Karpas-422 (cell line): Measurements from ENCODE around the gene COL5A3. TPM values are rescaled to one million over a fixed set of nuclear protein-coding genes. Genes with fewer than 3 reads are reported as not detected.

ENCODE experiments used
- DNase-seq: peaks from one replicate; pipeline ENCODE4 v3.0.0-alpha.2; 2015
- H2AFZ ChIP-seq: fragments of 200-600 bp; sonication (generic); 2 replicates; pipeline ENCODE4 v1.6.1; 2014; ENCODE audit warnings: antibody characterized with exemption, low read length, mixed read lengths
- H3K27ac ChIP-seq: fragments of 200-600 bp; sonication (generic); 2 replicates; pipeline ENCODE4 v1.5.1; 2014; ENCODE audit warnings: mild to moderate bottlenecking, low read length, moderate library complexity
- H3K27me3 ChIP-seq: fragments of 200-600 bp; sonication (generic); 2 replicates; pipeline ENCODE4 v1.6.1; 2014; ENCODE audit warnings: low read length, mixed read lengths
- H3K36me3 ChIP-seq: fragments of 200-600 bp; sonication (generic); 2 replicates; pipeline ENCODE4 v1.6.1; 2014; ENCODE audit warnings: low read length, mixed read lengths; ENCODE audit not compliant: insufficient read depth
- H3K4me1 ChIP-seq: fragments of 200-600 bp; sonication (generic); 2 replicates; pipeline ENCODE4 v1.6.1; 2014; ENCODE audit warnings: mild to moderate bottlenecking, low read length, mixed read lengths
- H3K4me2 ChIP-seq: fragments of 200-600 bp; sonication (generic); 2 replicates; pipeline ENCODE4 v1.6.1; 2014; ENCODE audit warnings: low read length, low read depth, mild to moderate bottlenecking; ENCODE audit not compliant: poor library complexity, severe bottlenecking
- H3K4me3 ChIP-seq: fragments of 200-600 bp; sonication (generic); 2 replicates; pipeline ENCODE4 v1.5.1; 2014; ENCODE audit warnings: mild to moderate bottlenecking, antibody characterized with exemption, low read length, mixed read lengths
- H3K79me2 ChIP-seq: fragments of 200-600 bp; sonication (generic); 2 replicates; pipeline ENCODE4 v1.6.1; 2014; ENCODE audit warnings: mild to moderate bottlenecking, low read length, mixed read lengths
- H3K9ac ChIP-seq: fragments of 200-600 bp; sonication (generic); 2 replicates; pipeline ENCODE4 v1.6.0; 2014; ENCODE audit warnings: low read length
- H3K9me2 ChIP-seq: fragments of 200-600 bp; sonication (generic), shearing (Covaris generic); replicated peaks from 2 replicates; pipeline ENCODE4 v1.6.0; 2014; ENCODE audit warnings: mild to moderate bottlenecking, low read length, moderate library complexity; ENCODE audit not compliant: insufficient read depth
- H3K9me3 ChIP-seq: fragments of 300-700, 200-600 bp; sonication (generic); 2 replicates; pipeline ENCODE4 v1.6.1; 2014; ENCODE audit warnings: low read length, mixed read lengths
- H4K20me1 ChIP-seq: fragments of 200-600 bp; sonication (generic); 2 replicates; pipeline ENCODE4 v1.6.1; 2014; ENCODE audit warnings: mild to moderate bottlenecking, antibody characterized with exemption, low read length, low read depth; ENCODE audit not compliant: insufficient read depth
- total RNA-seq: library from RNA; depleted of rRNA; stranded (reverse); fragments of >200 nt; shearing (Covaris generic); gene quantifications from 2 replicates; pipeline ENCODE4 v1.2.3, GENCODE V29; 2014; ENCODE audit warnings: low replicate concordance; rRNA removed

The COL5A3 gene
- total RNA-seq = not detected in 2 replicates

DNA sequence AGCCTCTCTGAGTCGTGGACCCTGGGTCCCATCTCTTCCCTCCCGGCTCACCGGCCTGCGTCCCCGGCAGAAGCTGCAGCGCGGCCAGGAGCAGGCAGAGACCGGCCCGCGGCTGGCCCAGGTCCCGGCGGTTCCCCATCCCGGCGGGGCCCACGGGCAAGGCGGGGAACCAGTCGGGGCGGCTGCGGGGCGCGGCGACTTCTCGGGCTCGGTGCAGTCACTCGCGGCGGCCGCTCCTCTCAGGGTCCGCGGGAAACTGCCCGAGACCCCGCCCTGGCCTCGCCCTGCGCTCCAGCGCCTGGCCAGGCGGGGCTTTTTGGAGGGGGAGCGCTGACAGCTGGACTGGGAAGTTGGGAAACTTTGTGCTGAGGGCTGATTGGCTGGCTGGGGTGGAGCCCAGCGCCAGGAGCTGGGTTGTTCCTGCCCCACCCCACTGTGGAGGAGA is at the start of gene COL5A3:
Gene COL5A3 (minus strand): TSS at position 258 of the 445 bp plus-strand sequence. CDS start 119 bp downstream, at position 139.
- Histone ChIP-seq H3K27ac (no peak within 1 kb of the TSS), H2AFZ (no peak within 1 kb of the TSS), H3K36me3 (no peaks in the 10 kb centered on the region), H3K27me3 (no peaks in the 10 kb centered on the region), H3K4me2 (no peak within 1 kb of the TSS), H3K9me3 (no peaks in the 10 kb centered on the region), H3K79me2 (no peaks in the 10 kb centered on the region), H3K4me3 (no peak within 1 kb of the TSS), H4K20me1 (no peaks in the 10 kb centered on the region), H3K9ac (no peak within 1 kb of the TSS), H3K4me1 (peaks cover 4% of the 10 kb centered on the region), H3K9me2 (no peaks in the 10 kb centered on the region)
- no peak for DNase-seq

DNA sequence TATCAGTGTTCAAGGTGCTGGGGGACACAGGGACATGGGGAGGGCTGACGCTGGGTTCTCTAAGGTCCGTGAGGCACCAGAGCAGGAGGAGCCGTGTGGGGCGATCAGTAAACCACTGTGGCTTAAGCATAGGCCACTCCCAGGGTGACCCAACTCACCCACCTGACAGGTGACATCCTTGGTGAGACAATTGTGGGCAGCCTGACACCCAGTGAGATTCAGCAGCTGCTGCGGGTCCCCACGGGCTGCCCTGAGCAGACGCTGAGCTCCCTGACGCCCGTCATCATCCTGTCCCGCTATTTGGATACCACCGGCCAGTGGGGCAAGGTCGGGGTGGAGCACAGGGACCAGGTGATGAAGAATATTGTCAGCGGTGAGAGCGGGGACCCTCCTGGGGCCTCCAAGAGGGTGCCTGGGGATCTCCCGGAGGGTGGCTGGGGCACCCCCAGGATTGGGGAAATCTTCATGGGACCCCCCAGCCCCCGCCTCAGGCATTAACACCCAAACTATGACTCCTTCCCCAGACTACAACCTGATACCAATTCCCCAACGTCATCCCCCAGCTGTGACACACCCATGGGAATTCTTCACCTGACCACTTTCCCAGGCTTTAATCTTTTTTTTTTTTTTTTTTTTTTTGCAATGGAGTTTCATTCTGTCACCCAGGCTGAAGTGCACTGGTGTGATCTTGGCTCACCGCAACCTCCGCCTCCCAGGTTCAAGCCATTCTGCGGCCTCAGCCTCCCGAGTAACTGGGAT is 42.5 kb upstream of the COL5A3 start:
- Histone ChIP-seq H3K27ac (no peak overlapping the region), H4K20me1 (no peaks in the 10 kb centered on the region), H3K79me2 (no peaks in the 10 kb centered on the region), H3K9me2 (no peaks in the 10 kb centered on the region), H3K4me3 (no peak overlapping the region), H3K4me2 (no peak overlapping the region), H2AFZ (no peak overlapping the region), H3K27me3 (no peaks in the 10 kb centered on the region), H3K9ac (no peak overlapping the region), H3K36me3 (no peaks in the 10 kb centered on the region), H3K4me1 (no peaks in the 10 kb centered on the region), H3K9me3 (no peaks in the 10 kb centered on the region)
- no peak for DNase-seq

DNA sequence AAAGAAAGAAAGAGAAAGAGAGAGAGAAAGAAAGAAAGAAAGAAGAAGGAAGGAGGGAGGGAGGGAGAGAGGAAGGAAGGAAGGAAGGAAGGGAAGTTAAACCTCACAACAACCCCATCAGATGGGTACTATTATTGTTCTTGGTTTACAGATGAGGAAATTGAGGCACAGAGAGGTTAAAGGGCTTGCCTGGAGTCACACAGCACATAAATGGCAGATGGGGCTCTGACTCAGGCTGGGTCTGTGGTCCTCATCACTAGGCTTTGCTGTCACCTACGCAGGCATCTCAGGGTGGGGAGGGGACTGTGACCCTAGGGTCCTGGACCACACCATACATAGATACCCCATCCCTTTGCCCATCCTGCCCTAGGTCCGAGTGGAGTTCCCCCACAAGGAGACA is 39.3 kb upstream of the COL5A3 start:
- Histone ChIP-seq H3K4me2 (no peak overlapping the region), H3K4me3 (no peak overlapping the region), H3K27me3 (no peaks in the 10 kb centered on the region), H2AFZ (no peak overlapping the region), H3K9me2 (no peaks in the 10 kb centered on the region), H4K20me1 (no peaks in the 10 kb centered on the region), H3K27ac (no peak overlapping the region), H3K79me2 (no peaks in the 10 kb centered on the region), H3K4me1 (no peaks in the 10 kb centered on the region), H3K36me3 (no peaks in the 10 kb centered on the region), H3K9me3 (no peaks in the 10 kb centered on the region), H3K9ac (no peak overlapping the region)
- DNase-seq = no peak

DNA sequence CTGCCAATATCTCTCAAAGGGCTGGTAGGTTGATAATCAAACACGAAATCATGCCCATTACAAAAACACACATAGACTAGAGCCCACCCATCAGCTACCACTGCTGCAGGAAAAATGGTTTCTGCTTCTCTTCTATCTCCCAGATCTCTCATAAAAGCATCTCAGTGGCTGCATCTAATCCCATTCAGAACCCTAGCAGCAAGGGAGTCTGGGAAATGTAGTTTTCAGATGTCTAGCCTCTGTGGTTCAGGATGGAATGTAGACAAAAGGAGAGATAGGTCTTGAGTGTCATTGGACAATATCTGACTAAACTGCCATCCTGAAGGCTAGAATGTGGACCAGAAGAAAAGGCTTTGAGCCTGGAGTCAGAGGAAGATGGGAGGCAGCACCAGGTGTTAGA is 35.1 kb upstream of the COL5A3 start:
- no peaks in the 10 kb centered on the region for H3K79me2 ChIP-seq
- H3K9ac ChIP-seq = no peak overlapping the region
- H3K36me3 ChIP-seq = no peaks in the 10 kb centered on the region
- no peaks in the 10 kb centered on the region; the same call in 1 of the 2 replicates for H3K9me2 ChIP-seq
- H3K4me3 ChIP-seq = no peak overlapping the region
- H4K20me1 ChIP-seq = no peaks in the 10 kb centered on the region
- H3K4me1 ChIP-seq = peaks cover 2% of the 10 kb centered on the region; the same call in 1 of the 2 replicates
- no peaks in the 10 kb centered on the region for H3K9me3 ChIP-seq
- no peaks in the 10 kb centered on the region for H3K27me3 ChIP-seq
- H3K4me2 ChIP-seq = no peak overlapping the region
- no peak overlapping the region for H2AFZ ChIP-seq
- peak; percentile 57 for DNase-seq
- no peak overlapping the region for H3K27ac ChIP-seq

DNA sequence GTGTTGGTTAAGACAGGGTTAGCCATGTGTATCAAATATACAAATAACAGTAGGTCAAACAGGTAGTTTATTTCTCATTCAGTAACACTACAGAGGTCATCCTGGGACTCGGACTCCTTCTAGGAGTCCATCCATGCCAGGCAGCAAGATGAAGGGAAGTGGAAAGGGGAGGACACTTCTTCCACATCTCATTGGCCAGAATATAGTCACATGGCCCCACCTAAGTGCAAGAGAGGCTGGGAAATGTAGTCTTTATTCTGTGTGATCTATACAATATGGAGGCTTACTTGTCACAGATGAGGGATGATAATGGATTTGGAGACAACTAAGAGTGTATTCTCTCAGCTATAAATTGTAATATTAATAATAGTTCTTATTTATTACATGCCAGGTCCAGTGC is 34.1 kb upstream of the COL5A3 start:
- H3K36me3 ChIP-seq = no peaks in the 10 kb centered on the region
- no peak overlapping the region for H3K4me3 ChIP-seq
- no peak overlapping the region for H3K9ac ChIP-seq
- DNase-seq = peak; percentile 73
- no peaks in the 10 kb centered on the region for H3K9me3 ChIP-seq
- H3K9me2 ChIP-seq = no peaks in the 10 kb centered on the region; the same call in 1 of the 2 replicates
- H2AFZ ChIP-seq = no peak overlapping the region
- no peak overlapping the region for H3K27ac ChIP-seq
- H3K27me3 ChIP-seq = no peaks in the 10 kb centered on the region
- H4K20me1 ChIP-seq = no peaks in the 10 kb centered on the region
- peaks cover 2% of the 10 kb centered on the region; the same call in 1 of the 2 replicates for H3K4me1 ChIP-seq
- H3K4me2 ChIP-seq = no peak overlapping the region
- H3K79me2 ChIP-seq = no peaks in the 10 kb centered on the region

DNA sequence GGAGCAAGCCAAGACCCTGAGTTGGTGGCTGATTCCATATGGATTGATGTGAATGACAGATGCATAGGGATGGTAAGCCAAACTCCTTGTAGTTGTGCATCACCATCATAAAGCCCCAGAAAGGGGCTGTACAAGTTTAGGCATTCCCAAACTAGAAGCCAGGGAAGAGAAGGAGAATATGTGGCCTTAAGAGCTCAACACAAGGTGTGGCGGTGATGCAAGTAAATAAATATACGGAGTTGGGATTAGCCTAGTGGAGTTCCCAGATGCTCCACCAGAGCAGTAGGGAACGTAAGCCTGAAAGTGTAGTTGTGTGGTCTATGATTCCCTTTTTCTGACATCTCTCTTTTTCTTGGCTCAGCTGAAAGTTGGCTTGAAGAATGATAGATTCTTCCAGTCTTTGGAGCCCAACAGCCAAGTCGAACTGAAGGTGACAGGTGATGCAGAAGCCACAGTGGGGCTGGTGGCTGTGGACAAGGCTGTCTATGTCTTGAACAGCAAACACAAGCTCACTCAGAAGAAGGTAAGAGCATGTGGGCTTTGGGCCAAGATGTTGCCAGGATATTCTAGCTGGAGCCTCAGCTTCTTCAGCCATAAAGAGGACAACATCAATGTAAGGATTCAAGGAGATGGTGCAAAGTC is 33.1 kb upstream of the COL5A3 start:
- H3K36me3 ChIP-seq = no peaks in the 10 kb centered on the region
- H3K4me1 ChIP-seq = peaks cover 2% of the 10 kb centered on the region; the same call in 1 of the 2 replicates
- H3K27me3 ChIP-seq = no peaks in the 10 kb centered on the region
- no peak overlapping the region for H3K27ac ChIP-seq
- no peak overlapping the region for H3K4me3 ChIP-seq
- no peaks in the 10 kb centered on the region; the same call in 1 of the 2 replicates for H3K9me2 ChIP-seq
- no peak overlapping the region for H3K4me2 ChIP-seq
- no peak overlapping the region for H3K9ac ChIP-seq
- H3K9me3 ChIP-seq = no peaks in the 10 kb centered on the region
- H4K20me1 ChIP-seq = no peaks in the 10 kb centered on the region
- no peak overlapping the region for H2AFZ ChIP-seq
- H3K79me2 ChIP-seq = no peaks in the 10 kb centered on the region
- DNase-seq = no peak

GRCh38 chr19:10037809-10038208 is 27.5 kb upstream of the COL5A3 start:
- H4K20me1 ChIP-seq = no peaks in the 10 kb centered on the region
- no peaks in the 10 kb centered on the region for H3K27me3 ChIP-seq
- H2AFZ ChIP-seq = no peak overlapping the region
- no peaks in the 10 kb centered on the region for H3K9me3 ChIP-seq
- DNase-seq = no peak
- H3K9me2 ChIP-seq = no peaks in the 10 kb centered on the region
- no peaks in the 10 kb centered on the region for H3K36me3 ChIP-seq
- no peak overlapping the region for H3K4me3 ChIP-seq
- no peak overlapping the region for H3K27ac ChIP-seq
- no peaks in the 10 kb centered on the region for H3K4me1 ChIP-seq
- H3K9ac ChIP-seq = no peak overlapping the region
- no peak overlapping the region for H3K4me2 ChIP-seq
- no peaks in the 10 kb centered on the region for H3K79me2 ChIP-seq

DNA sequence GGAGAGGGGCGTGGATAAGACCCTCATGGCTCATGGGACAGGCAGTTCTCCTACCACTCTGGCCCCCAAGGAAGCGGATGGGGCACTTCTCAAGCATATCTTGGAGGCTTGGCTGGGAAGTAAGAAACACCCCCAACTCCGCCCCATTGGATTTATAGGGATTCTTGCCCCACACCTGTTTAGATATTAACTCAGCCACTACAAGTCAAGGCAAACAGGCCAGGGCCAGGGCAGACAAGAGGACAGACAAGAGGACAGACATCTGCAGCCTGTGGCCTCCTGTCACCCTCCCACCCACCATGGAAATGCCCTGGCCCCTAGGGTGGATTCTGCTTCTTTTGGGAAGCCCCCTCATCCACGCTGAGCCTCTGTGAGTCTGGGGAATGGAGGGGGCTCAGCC is 27.1 kb upstream of the COL5A3 start:
- H3K27me3 ChIP-seq = no peaks in the 10 kb centered on the region

More for the DNA sequence above, 27.1 kb upstream of the COL5A3 start:
- Histone ChIP-seq H4K20me1 (no peaks in the 10 kb centered on the region), H3K4me1 (no peaks in the 10 kb centered on the region), H3K36me3 (no peaks in the 10 kb centered on the region), H2AFZ (no peak overlapping the region), H3K9me2 (no peaks in the 10 kb centered on the region), H3K4me2 (no peak overlapping the region), H3K79me2 (no peaks in the 10 kb centered on the region), H3K9ac (no peak overlapping the region), H3K9me3 (no peaks in the 10 kb centered on the region), H3K27ac (no peak overlapping the region), H3K4me3 (no peak overlapping the region)
- DNase-seq = no peak
